ENCODE data around the gene GDPD4. TPM values are rescaled to one million over a fixed set of nuclear protein-coding genes. Genes with fewer than 3 reads are reported as not detected.

GDPD4 gene
- total RNA-seq, 4 donors from 2014 or later, result not detected

GRCh38 chr11:77249427-77249826 lies 52.1 kb downstream of the GDPD4 start:
- Histone ChIP-seq H3K4me3 (no peak overlapping the region), H3K27me3 (no peaks in the 10 kb centered on the region), H3K9me3 (no peaks in the 10 kb centered on the region), H3K36me3 (no peaks in the 10 kb centered on the region), H3K27ac (no peak overlapping the region), H3K4me1 (no peaks in the 10 kb centered on the region)
- DNase-seq (no peak), ATAC-seq (no peak)
- TF ChIP-seq CTCF (IDR thresholded peaks at IDR 0.05 in 4 of 5, conservative IDR thresholded peaks at IDR 0.05 in 1 of 5), result no peak
- no peak for TF ChIP-seq POLR2A (IDR thresholded peaks at IDR 0.05)
- intact Hi-C loops (cut with DNase I; ENCODE audit: low total_unique reads) (no loop called here), in situ Hi-C loops (cut with MboI; ENCODE audit: low sequenced_read_pairs in 4 of 4) (no loop called here)

GRCh38 chr11:77244277-77245027 lies 57.0 kb downstream of the GDPD4 start:
- intact Hi-C loops (cut with DNase I; ENCODE audit: low total_unique reads), result no loop called here
- H3K36me3 ChIP-seq, result no peaks in the 10 kb centered on the region
- H3K27ac ChIP-seq, result no peak overlapping the region
- no peak for DNase-seq
- H3K9me3 ChIP-seq, result no peaks in the 10 kb centered on the region
- ATAC-seq, result no peak
- no peak overlapping the region for H3K4me3 ChIP-seq
- TF ChIP-seq POLR2A (IDR thresholded peaks at IDR 0.05) (no peak), CTCF (IDR thresholded peaks at IDR 0.05 in 4 of 5, conservative IDR thresholded peaks at IDR 0.05 in 1 of 5) (no peak)
- no peaks in the 10 kb centered on the region for H3K4me1 ChIP-seq
- no peaks in the 10 kb centered on the region for H3K27me3 ChIP-seq
- in situ Hi-C loops (cut with MboI; ENCODE audit: low sequenced_read_pairs in 4 of 4), result no loop called here

- no peak for TF ChIP-seq CTCF (IDR thresholded peaks at IDR 0.05 in 4 of 5, conservative IDR thresholded peaks at IDR 0.05 in 1 of 5)
- TF ChIP-seq POLR2A (IDR thresholded peaks at IDR 0.05), result no peak
Observed at GRCh38 chr11:77236901-77237300, 64.6 kb downstream of the GDPD4 start.

GRCh38 chr11:77233011-77233410 lies 68.5 kb downstream of the GDPD4 start:
- TF ChIP-seq POLR2A (IDR thresholded peaks at IDR 0.05) (no peak), CTCF (IDR thresholded peaks at IDR 0.05 in 4 of 5, conservative IDR thresholded peaks at IDR 0.05 in 1 of 5) (no peak)
- H3K27ac ChIP-seq, result no peak overlapping the region
- in situ Hi-C loops (cut with MboI; ENCODE audit: low sequenced_read_pairs in 4 of 4), result no loop called here

More at GRCh38 chr11:77236901-77237300, 64.6 kb downstream of the GDPD4 start:
- no peaks in the 10 kb centered on the region for H3K27me3 ChIP-seq
- DNase-seq (no peak), ATAC-seq (no peak)
- in situ Hi-C loops (cut with MboI; ENCODE audit: low sequenced_read_pairs in 4 of 4), result no loop called here
- no peak overlapping the region for H3K27ac ChIP-seq
- no peaks in the 10 kb centered on the region for H3K36me3 ChIP-seq
- H3K9me3 ChIP-seq, result no peaks in the 10 kb centered on the region
- H3K4me3 ChIP-seq, result no peak overlapping the region
- H3K4me1 ChIP-seq, result no peaks in the 10 kb centered on the region
- intact Hi-C loops (cut with DNase I; ENCODE audit: low total_unique reads), result no loop called here

More at GRCh38 chr11:77233011-77233410, 68.5 kb downstream of the GDPD4 start:
- H3K9me3 ChIP-seq, result no peaks in the 10 kb centered on the region
- ATAC-seq, result no peak
- intact Hi-C loops (cut with DNase I; ENCODE audit: low total_unique reads), result no loop called here
- H3K4me1 ChIP-seq, result no peaks in the 10 kb centered on the region
- H3K4me3 ChIP-seq, result no peak overlapping the region
- no peaks in the 10 kb centered on the region for H3K36me3 ChIP-seq
- no peak for DNase-seq
- H3K27me3 ChIP-seq, result no peaks in the 10 kb centered on the region
